ENCODE data around the gene CFB.
"Not testable (repeated sequence)": the region's sequence is repeated elsewhere in the genome, so short reads cannot be mapped to it uniquely, and the experiment has no call there.

- TF ChIP-seq, protein P1, sequence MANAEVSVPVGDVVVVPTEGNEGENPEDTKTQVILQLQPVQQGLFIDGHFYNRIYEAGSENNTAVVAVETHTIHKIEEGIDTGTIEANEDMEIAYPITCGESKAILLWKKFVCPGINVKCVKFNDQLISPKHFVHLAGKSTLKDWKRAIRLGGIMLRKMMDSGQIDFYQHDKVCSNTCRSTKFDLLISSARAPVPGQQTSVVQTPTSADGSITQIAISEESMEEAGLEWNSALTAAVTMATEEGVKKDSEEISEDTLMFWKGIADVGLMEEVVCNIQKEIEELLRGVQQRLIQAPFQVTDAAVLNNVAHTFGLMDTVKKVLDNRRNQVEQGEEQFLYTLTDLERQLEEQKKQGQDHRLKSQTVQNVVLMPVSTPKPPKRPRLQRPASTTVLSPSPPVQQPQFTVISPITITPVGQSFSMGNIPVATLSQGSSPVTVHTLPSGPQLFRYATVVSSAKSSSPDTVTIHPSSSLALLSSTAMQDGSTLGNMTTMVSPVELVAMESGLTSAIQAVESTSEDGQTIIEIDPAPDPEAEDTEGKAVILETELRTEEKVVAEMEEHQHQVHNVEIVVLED (CRISPR knock-in tag; IDR thresholded peaks at IDR 0.05): not testable (repeated sequence)
- not testable (repeated sequence) for TF ChIP-seq ETS2 (tag; IDR thresholded peaks at IDR 0.05; ENCODE audit: borderline replicate concordance, poor library complexity, severe bottlenecking); RCOR1 (IDR thresholded peaks at IDR 0.05; ENCODE audit: borderline replicate concordance in 1 of 2, low read depth in 2 of 2, low read length in 2 of 2); CBFB (CRISPR knock-in tag; IDR thresholded peaks at IDR 0.05)
Observed at GRCh38 chr6:31981744-31982143, 35.8 kb downstream of the CFB start, which contains the start of gene C4A.
